ENCODE results near the gene SLC16A9. TPM values are rescaled to one million over a fixed set of nuclear protein-coding genes. Genes with fewer than 3 reads are reported as not detected.
"Not testable (repeated sequence)": the region's sequence is repeated elsewhere in the genome, so short reads cannot be mapped to it uniquely, and the experiment has no call there.

Gene SLC16A9
- total RNA-seq, 6 experiments from 2014 or later = not detected

DNA sequence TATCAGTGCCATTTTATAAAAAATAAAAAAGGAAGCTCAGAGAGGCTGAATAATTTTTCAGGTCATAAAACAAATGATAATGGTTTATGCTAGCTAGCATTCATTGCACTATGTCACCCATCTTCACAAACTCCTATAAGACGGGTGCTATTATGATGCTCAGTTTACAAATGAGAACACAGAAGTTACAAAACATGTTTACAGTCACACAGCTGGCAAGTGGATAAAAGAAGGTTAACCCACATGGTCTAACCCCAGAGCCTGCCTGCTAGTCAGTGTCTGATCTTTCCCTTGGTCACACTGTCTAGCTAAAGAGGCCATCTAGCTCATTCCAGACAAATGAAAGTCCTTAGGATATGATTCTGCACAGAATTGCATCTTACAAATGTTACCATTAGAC is 39.4 kb downstream of the SLC16A9 start:
- no peak overlapping the region for H3K27ac Mint-ChIP-seq
- H3K27me3 Mint-ChIP-seq (ENCODE audit: insufficient read depth) = peaks cover 1% of the 10 kb centered on the region; the same call in 1 of the 2 replicates
- peaks cover 12% of the 10 kb centered on the region for H3K9me3 Mint-ChIP-seq

DNA sequence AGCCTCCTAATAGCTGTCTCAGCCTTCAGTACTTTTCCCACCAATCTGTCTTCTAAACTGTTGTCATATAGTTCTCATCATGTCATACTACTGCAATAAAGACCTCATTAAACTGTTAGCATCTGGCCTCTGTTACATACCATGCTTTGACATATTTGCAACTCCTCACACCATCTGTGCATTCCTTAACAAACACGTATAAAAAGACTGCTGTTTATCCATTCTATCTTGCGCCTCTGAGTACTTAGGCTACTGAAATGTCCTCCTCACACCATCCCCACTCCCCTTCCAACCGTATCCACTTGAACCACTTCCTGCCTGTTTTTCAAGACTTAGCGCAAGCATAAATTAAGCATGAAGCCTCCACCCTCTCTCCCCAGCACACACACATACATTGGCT is 41.6 kb downstream of the SLC16A9 start:
- H3K27me3 Mint-ChIP-seq (ENCODE audit: insufficient read depth) = peaks cover 1% of the 10 kb centered on the region; the same call in 1 of the 2 replicates
- H3K36me3 Mint-ChIP-seq (ENCODE audit: low read depth) = no peaks in the 10 kb centered on the region
- peaks cover 12% of the 10 kb centered on the region for H3K9me3 Mint-ChIP-seq
- no peak overlapping the region for H3K4me3 Mint-ChIP-seq
- no peak for DNase-seq
- TF ChIP-seq, protein P1, sequence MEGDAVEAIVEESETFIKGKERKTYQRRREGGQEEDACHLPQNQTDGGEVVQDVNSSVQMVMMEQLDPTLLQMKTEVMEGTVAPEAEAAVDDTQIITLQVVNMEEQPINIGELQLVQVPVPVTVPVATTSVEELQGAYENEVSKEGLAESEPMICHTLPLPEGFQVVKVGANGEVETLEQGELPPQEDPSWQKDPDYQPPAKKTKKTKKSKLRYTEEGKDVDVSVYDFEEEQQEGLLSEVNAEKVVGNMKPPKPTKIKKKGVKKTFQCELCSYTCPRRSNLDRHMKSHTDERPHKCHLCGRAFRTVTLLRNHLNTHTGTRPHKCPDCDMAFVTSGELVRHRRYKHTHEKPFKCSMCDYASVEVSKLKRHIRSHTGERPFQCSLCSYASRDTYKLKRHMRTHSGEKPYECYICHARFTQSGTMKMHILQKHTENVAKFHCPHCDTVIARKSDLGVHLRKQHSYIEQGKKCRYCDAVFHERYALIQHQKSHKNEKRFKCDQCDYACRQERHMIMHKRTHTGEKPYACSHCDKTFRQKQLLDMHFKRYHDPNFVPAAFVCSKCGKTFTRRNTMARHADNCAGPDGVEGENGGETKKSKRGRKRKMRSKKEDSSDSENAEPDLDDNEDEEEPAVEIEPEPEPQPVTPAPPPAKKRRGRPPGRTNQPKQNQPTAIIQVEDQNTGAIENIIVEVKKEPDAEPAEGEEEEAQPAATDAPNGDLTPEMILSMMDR (IDR thresholded peaks at IDR 0.05) = no peak
- no peaks in the 10 kb centered on the region for H3K4me1 Mint-ChIP-seq (ENCODE audit: low read depth)
- H3K27ac Mint-ChIP-seq = no peak overlapping the region

More for the DNA sequence above, 39.4 kb downstream of the SLC16A9 start:
- TF ChIP-seq, protein P1 (IDR thresholded peaks at IDR 0.05) = no peak
- Mint-ChIP-seq H3K36me3 (ENCODE audit: low read depth) (no peaks in the 10 kb centered on the region), H3K4me1 (ENCODE audit: low read depth) (no peaks in the 10 kb centered on the region), H3K4me3 (no peak overlapping the region)
- DNase-seq = no peak

DNA sequence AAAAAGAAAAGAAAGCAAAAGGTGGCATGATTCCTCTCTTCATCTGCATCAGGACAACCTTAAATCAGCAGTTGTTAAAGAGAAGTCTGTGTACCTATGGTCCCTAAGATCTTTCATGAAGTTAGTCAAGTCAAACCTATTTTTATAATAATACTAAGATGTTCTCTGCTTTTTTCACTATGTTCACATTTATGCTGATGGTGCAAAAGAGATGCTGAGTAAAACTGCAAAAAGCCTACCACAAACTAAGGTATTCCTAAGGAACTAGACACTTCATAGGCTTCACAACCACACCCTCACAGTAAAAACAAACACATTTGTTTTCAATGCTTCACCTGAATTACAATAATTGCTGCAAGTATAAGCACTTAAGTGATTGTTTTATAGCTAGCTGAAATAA is 43.3 kb downstream of the SLC16A9 start:
- Mint-ChIP-seq H3K9me3 (peaks cover 12% of the 10 kb centered on the region), H3K27ac (no peak overlapping the region), H3K4me3 (no peak overlapping the region), H3K27me3 (ENCODE audit: insufficient read depth) (peaks cover 1% of the 10 kb centered on the region; the same call in 1 of the 2 replicates), H3K4me1 (ENCODE audit: low read depth) (no peaks in the 10 kb centered on the region), H3K36me3 (ENCODE audit: low read depth) (no peaks in the 10 kb centered on the region)
- TF ChIP-seq, protein P1 (IDR thresholded peaks at IDR 0.05) = no peak
- no peak for DNase-seq

DNA sequence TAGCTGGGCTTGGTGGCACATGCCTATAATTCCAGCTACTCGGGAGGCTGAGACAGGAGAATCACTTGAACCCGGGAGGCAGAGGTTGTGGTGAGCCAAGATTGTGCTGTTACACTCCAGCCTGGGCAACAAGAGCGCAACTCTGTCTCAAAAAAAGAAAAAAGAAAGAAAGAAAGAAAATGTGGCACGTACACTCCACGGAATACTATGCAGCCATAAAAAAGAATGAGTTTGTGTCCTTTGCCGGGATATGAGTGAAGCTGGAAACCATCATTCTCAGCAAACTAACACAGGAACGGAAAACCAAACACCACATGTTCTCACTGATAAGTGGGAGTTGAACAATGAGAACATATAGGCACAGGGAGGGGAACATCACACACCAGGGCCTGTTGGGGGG is 46.4 kb downstream of the SLC16A9 start:
- DNase-seq; H3K36me3 Mint-ChIP-seq (ENCODE audit: low read depth); H3K4me1 Mint-ChIP-seq (ENCODE audit: low read depth); H3K27me3 Mint-ChIP-seq (ENCODE audit: insufficient read depth); H3K4me3 Mint-ChIP-seq; H3K27ac Mint-ChIP-seq: not testable (repeated sequence)
- peaks cover 34% of the 10 kb centered on the region for H3K9me3 Mint-ChIP-seq

DNA sequence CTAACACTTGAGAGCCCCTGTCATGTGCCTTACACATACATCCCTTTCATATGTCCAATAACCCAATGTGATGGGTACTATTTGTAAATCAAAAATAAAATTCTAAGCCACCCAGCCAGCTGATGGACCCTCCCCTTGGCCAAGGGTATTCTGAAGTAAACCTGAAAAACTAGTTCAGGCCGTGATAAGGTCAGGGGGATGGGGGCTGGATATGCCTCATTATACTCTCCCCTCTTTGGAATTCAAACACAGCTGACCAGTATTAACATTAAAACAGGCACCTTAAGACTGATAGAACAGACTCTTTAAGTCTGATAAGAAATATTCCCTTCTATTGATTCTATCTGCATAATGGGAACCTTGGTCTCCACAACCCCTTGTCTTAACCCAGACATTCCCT is 51.9 kb downstream of the SLC16A9 start:
- no peaks in the 10 kb centered on the region for H3K36me3 Mint-ChIP-seq (ENCODE audit: low read depth)
- H3K4me1 Mint-ChIP-seq (ENCODE audit: low read depth) = no peaks in the 10 kb centered on the region
- no peak overlapping the region for H3K4me3 Mint-ChIP-seq
- H3K27ac Mint-ChIP-seq = no peak overlapping the region
- peaks cover 29% of the 10 kb centered on the region for H3K9me3 Mint-ChIP-seq
- TF ChIP-seq, protein P1 (IDR thresholded peaks at IDR 0.05) = no peak
- no peak for DNase-seq
- no peaks in the 10 kb centered on the region for H3K27me3 Mint-ChIP-seq (ENCODE audit: insufficient read depth)

DNA sequence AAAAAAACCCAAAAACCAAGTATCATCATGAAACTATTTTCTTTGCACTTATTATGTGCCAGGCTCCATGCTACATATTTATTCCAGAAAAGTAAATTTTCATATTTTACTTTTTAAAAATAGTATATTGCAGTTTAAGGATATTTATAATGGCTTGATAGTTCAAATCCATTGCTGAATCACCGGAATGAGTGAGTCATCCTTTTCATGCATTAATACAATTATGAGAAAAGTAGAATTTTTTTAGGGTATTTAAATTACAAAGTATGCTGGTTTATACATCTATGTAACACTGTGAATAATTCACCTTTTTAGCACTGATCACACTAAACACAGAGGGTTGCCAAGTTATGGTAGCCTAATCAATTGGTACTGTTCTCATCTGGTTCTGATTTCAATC is 54.3 kb downstream of the SLC16A9 start:
- DNase-seq = no peak
- Mint-ChIP-seq H3K27me3 (ENCODE audit: insufficient read depth) (no peaks in the 10 kb centered on the region), H3K9me3 (peaks cover 19% of the 10 kb centered on the region), H3K4me1 (ENCODE audit: low read depth) (no peaks in the 10 kb centered on the region), H3K27ac (no peak overlapping the region), H3K4me3 (no peak overlapping the region), H3K36me3 (ENCODE audit: low read depth) (no peaks in the 10 kb centered on the region)
- TF ChIP-seq, protein P1 (IDR thresholded peaks at IDR 0.05) = no peak
